ENCODE measurements around the gene FOXG1. TPM values are rescaled to one million over a fixed set of nuclear protein-coding genes. Genes with fewer than 3 reads are reported as not detected.

FOXG1 gene
- total and polyA plus RNA-seq, 2 experiments from 2014 or later: 0.15 TPM; not detected in 1

DNA sequence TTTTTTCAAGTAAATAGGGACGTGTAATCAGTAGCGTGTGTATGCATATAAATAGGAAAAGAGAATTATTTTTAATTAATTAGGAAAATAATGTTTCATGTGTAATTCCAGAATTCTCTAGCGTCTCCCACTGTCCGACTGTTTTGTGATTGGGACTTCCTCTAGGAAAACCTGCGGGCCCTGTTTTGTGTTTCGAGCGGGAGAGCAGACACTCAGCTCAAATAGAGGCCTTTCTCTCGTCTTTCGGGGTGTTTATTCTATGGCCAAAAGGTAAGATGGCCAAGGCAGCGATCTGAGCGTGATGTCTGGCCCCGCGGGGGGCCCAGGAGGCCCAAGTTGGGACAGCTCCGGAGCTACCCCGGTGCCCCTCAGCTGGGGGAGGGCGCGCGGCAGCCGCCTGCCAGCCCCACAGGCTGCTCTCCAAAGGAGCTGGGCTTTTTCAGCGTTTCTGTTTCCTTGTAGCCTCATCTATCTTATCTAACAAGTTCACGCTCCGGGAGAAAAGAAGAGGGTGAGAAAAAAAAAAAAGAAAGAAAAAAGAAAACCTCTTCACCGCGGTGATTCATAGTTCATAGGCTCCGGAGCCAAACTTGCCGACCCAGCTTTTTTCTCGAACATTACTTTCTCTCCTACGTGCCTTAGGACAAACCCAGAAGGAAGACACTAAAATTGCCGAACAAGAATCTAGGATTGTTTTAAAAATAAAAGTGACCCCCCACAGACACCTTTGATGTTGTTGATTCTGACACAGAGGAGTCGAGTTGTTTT, 7.5 kb upstream of the FOXG1 start:
- Histone ChIP-seq H3K4me1 (ENCODE audit: low read depth) (peaks cover 10% of the 10 kb centered on the region), H3K27ac (no peak overlapping the region), H3K36me3 (no peaks in the 10 kb centered on the region), H3K27me3 (peaks cover 100% of the 10 kb centered on the region), H3K4me3 (peak overlapping the region; percentile 10), H3K9me3 (ENCODE audit: low read depth) (no peaks in the 10 kb centered on the region)
- TF ChIP-seq, protein P1, sequence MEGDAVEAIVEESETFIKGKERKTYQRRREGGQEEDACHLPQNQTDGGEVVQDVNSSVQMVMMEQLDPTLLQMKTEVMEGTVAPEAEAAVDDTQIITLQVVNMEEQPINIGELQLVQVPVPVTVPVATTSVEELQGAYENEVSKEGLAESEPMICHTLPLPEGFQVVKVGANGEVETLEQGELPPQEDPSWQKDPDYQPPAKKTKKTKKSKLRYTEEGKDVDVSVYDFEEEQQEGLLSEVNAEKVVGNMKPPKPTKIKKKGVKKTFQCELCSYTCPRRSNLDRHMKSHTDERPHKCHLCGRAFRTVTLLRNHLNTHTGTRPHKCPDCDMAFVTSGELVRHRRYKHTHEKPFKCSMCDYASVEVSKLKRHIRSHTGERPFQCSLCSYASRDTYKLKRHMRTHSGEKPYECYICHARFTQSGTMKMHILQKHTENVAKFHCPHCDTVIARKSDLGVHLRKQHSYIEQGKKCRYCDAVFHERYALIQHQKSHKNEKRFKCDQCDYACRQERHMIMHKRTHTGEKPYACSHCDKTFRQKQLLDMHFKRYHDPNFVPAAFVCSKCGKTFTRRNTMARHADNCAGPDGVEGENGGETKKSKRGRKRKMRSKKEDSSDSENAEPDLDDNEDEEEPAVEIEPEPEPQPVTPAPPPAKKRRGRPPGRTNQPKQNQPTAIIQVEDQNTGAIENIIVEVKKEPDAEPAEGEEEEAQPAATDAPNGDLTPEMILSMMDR (IDR thresholded peaks at IDR 0.05; ENCODE audit: low read depth, low read length): no peak
- DNase-seq (ENCODE audit: low read depth in 1 of 2, low spot score in 1 of 2): peak in 1 of 2 donors; percentile 16

DNA sequence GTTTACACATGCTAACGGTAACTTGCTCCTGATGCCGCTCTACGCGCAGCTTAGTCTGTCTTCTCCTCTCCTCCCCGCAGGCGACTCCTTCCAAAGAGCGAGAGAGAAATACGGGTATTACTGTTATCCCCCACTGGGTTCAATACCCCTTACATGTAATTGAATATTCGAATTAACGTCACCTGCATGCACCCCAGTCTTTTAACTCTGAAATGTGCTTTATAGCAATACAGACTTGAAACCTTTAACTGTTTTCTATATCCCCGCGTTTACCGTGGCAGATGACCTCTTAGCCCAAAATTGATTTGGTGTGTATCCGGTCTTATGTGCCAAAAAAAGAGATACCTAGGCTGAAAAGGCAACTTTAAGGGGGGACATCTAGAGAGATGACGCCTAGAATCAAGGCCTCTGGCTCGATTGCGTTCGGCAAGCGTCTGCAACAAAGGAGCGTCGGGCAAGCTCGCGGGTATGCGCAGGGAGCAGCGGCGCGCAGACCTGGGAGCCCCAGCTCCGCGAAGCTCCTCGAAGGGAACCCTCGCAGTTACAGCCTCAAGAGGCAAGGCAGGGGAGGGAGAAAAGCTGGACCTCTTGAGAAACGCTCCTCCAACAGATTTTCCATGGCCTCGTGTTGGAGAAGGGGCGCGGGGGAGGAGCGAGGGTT, 6.8 kb upstream of the FOXG1 start:
- H3K27me3 ChIP-seq: peaks cover 100% of the 10 kb centered on the region
- H3K27ac ChIP-seq: no peak overlapping the region
- DNase-seq (ENCODE audit: low read depth in 1 of 2, low spot score in 1 of 2): no peak
- H3K9me3 ChIP-seq (ENCODE audit: low read depth): no peaks in the 10 kb centered on the region
- TF ChIP-seq, protein P1 (IDR thresholded peaks at IDR 0.05; ENCODE audit: low read depth, low read length): no peak
- H3K4me3 ChIP-seq: peak overlapping the region; percentile 10
- H3K4me1 ChIP-seq (ENCODE audit: low read depth): peaks cover 10% of the 10 kb centered on the region
- no peaks in the 10 kb centered on the region for H3K36me3 ChIP-seq

DNA sequence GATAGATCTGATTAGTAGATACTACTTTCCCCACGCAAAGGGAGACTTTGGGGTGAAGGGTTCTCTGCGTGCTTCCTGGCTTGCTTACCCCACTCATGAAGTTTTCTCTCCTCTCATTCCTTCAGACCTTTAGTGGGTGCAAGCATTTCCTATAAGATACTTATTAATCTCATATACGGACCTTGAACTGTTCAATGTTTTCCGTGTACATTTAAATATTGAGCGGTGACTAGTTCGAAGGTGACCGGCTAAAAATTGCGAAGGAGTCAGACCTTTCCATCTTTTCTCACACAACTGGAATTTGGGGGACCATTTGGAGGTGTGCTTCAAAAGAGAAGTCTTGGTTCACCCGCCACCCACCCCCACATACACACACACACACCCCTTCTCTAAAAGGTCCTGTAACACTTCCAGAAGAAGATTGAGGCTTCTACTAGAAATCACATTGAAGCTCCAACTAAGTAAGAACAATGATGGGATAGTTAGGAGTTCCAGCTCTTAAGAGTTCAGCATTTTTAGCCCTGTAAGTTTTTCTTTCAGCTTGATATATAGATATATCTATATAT, 6.1 kb upstream of the FOXG1 start:
- Histone ChIP-seq H3K27me3 (peaks cover 100% of the 10 kb centered on the region), H3K4me3 (no peak overlapping the region), H3K36me3 (no peaks in the 10 kb centered on the region), H3K27ac (no peak overlapping the region), H3K4me1 (ENCODE audit: low read depth) (peaks cover 10% of the 10 kb centered on the region), H3K9me3 (ENCODE audit: low read depth) (no peaks in the 10 kb centered on the region)
- DNase-seq (ENCODE audit: low read depth in 1 of 2, low spot score in 1 of 2): no peak
- TF ChIP-seq, protein P1 (IDR thresholded peaks at IDR 0.05; ENCODE audit: low read depth, low read length): no peak

DNA sequence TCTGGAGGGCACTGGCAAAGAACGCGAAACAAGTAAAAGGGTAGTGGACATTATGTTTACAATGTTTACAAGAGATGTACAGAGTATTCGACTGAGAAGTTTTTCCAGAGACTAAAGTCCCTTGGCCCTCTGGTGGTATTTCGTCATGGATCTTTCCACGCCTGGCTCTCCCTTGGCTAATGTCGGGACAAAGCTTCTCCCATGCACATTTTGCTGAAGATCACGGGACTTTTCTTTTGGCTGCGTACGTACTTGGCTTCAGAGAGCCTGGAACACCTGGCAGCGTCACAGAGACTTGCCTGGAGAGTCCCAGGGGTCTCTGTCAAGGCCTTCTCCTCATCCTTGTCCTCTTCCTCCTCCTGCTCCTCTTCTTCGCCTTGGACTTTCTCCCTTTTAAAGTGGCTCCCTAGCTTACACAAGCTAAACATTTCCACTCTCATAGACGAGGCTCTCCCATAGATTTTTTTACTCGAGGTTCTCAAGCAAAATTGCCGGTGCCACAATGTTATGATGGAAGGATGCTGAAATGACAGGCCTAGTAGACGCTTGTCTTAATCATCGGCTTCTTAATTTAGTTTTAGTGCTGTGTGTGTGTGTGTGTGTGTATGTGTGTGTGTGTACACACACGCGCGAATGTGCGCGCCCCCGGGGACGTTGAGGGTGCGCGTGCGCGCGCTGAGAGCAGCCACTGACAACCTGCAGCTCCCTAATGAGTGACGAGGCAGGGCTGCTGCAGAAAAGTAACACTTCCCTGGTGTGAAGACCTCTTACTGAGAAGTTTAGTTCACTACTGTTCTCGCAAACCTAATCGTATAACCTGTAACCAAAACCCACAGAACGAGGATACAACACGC, 4.9 kb upstream of the FOXG1 start:
- TF ChIP-seq, protein P1 (IDR thresholded peaks at IDR 0.05; ENCODE audit: low read depth, low read length): no peak
- DNase-seq (ENCODE audit: low read depth in 1 of 2, low spot score in 1 of 2): no peak
- no peak overlapping the region for H3K27ac ChIP-seq

DNA sequence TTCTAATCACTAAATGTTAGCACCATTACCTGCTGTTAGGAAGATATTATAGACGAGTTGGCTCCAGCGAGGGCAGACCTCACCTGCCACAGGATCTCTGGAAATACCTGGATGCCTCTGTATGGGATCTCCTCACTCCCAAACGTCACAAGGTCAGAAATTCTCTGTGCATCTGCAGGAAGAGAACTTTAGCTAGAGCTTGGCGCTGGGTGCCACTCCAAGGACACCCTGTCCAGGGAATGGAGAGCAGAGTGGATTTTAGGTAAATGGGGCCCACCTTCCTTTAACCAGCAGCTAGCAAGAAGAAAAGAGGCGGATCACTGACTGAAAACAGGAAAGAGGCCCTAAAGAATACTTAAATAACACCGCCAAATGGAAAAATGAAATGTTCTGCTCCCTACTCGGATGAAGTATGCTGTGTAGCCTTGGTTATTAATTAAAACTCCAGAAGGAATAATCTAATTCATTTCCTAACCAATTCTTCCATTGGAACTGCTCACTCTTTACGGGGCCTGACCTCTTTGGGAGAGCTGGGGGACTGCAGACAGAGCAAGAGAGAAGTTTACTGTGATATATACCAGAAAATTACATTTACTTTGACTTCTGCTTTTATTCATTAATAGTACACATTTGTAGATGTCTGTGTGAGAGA, 4.2 kb upstream of the FOXG1 start:
- Histone ChIP-seq H3K36me3 (no peaks in the 10 kb centered on the region), H3K4me1 (ENCODE audit: low read depth) (peaks cover 10% of the 10 kb centered on the region)

More for the DNA sequence above, 4.9 kb upstream of the FOXG1 start:
- H3K9me3 ChIP-seq (ENCODE audit: low read depth): no peaks in the 10 kb centered on the region
- H3K4me3 ChIP-seq: no peak overlapping the region
- no peaks in the 10 kb centered on the region for H3K36me3 ChIP-seq
- H3K4me1 ChIP-seq (ENCODE audit: low read depth): peaks cover 10% of the 10 kb centered on the region
- H3K27me3 ChIP-seq: peaks cover 100% of the 10 kb centered on the region

More for the DNA sequence above, 4.2 kb upstream of the FOXG1 start:
- Histone ChIP-seq H3K27ac (no peak overlapping the region), H3K27me3 (peaks cover 100% of the 10 kb centered on the region), H3K9me3 (ENCODE audit: low read depth) (no peaks in the 10 kb centered on the region), H3K4me3 (no peak overlapping the region)
- TF ChIP-seq, protein P1 (IDR thresholded peaks at IDR 0.05; ENCODE audit: low read depth, low read length): no peak
- no peak for DNase-seq (ENCODE audit: low read depth in 1 of 2, low spot score in 1 of 2)

All from cardiac muscle cell (in vitro differentiated cells and primary cell).